ENCODE results near the gene UBXN10.

Gene UBXN10

GRCh38 chr1:20151906-20152598 is 33.8 kb upstream of the UBXN10 start:
- TF ChIP-seq CTCF (IDR thresholded peaks at IDR 0.05; ENCODE audit: control extremely low read depth, extremely low read depth, low read depth, missing control alignments), result peak; percentile 83
- ChIA-PET POLR2A (no interaction called here), CTCF (interaction anchor here (0.6 to 6.8 kb wide), 43 partner anchors 8 to 505 kb away, joined by 3 to 98 read pairs (median 4); partner anchors contain the start of gene OTUD3)
- DNase-seq (ENCODE audit: extremely low spot score), result peak; percentile 92

- DNase-seq (ENCODE audit: extremely low spot score), result no peak
- ChIA-PET POLR2A (no interaction called here), CTCF (interaction anchor here (0.6 to 6.8 kb wide), 24 partner anchors 9 to 506 kb away, joined by 3 to 98 read pairs (median 6); partner anchors contain the start of gene OTUD3)
- TF ChIP-seq CTCF (IDR thresholded peaks at IDR 0.05; ENCODE audit: control extremely low read depth, extremely low read depth, low read depth, missing control alignments), result no peak
Measured at GRCh38 chr1:20152599-20152930, 33.3 kb upstream of the UBXN10 start.

DNA sequence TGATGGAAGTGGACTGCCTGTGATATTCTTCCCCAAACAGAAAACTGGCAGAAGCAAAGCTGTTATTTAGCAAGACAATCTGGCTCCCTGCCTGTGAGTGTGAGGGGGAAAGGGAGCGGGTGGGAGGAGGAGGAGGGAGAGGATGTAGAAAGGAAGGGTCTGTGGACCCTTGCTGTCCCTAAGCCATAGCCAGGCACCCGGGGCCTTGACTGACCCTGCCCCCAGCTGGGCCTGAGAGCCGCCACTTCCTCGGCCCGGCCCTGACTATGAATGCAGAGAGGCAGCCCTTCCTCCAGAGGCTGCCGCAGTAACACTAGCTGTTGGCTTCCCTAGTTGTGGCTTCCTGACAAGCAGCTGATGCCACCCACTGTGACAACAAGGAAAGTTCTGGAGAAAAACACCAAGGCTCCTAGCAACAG is 32.9 kb upstream of the UBXN10 start:
- ChIA-PET POLR2A (no interaction called here), CTCF (interaction anchor here (0.9 to 6.8 kb wide), 17 partner anchors 9 to 286 kb away, joined by 3 to 98 read pairs (median 7); partner anchors contain the start of gene OTUD3)

GRCh38 chr1:20154301-20154831 is 31.5 kb upstream of the UBXN10 start:
- no peak for DNase-seq (ENCODE audit: extremely low spot score)
- CTCF ChIA-PET, result interaction anchor here (1.3 to 6.8 kb wide), 7 partner anchors 10 to 235 kb away, joined by 4 to 98 read pairs (median 34); no protein-coding TSS in a partner anchor
- POLR2A ChIA-PET, result no interaction called here
- no peak for TF ChIP-seq CTCF (IDR thresholded peaks at IDR 0.05; ENCODE audit: control extremely low read depth, extremely low read depth, low read depth, missing control alignments)

More for the DNA sequence above, 32.9 kb upstream of the UBXN10 start:
- no peak for TF ChIP-seq CTCF (IDR thresholded peaks at IDR 0.05; ENCODE audit: control extremely low read depth, extremely low read depth, low read depth, missing control alignments)
- no peak for DNase-seq (ENCODE audit: extremely low spot score)

GRCh38 chr1:20158358-20159070 is 27.4 kb upstream of the UBXN10 start:
- CTCF ChIA-PET, result interaction anchor here (1.1 to 3.0 kb wide), 3 partner anchors 37 to 57 kb away, joined by 3 to 14 read pairs (median 5); no protein-coding TSS in a partner anchor
- POLR2A ChIA-PET, result no interaction called here
- TF ChIP-seq CTCF (IDR thresholded peaks at IDR 0.05; ENCODE audit: control extremely low read depth, extremely low read depth, low read depth, missing control alignments), result no peak
- DNase-seq (ENCODE audit: extremely low spot score), result no peak

- TF ChIP-seq CTCF (IDR thresholded peaks at IDR 0.05; ENCODE audit: control extremely low read depth, extremely low read depth, low read depth, missing control alignments), result no peak
- CTCF ChIA-PET, result interaction anchor here (1.0 to 1.3 kb wide), 2 partner anchors 14 to 59 kb away, joined by 3 to 5 read pairs; no protein-coding TSS in a partner anchor
- DNase-seq (ENCODE audit: extremely low spot score), result no peak
- POLR2A ChIA-PET, result no interaction called here
Measured at GRCh38 chr1:20160034-20160433, 25.9 kb upstream of the UBXN10 start.
